H9 (cell line): ENCODE results near the gene P2RX2. TPM values are rescaled to one million over a fixed set of nuclear protein-coding genes. Genes with fewer than 3 reads are reported as not detected.

ENCODE experiments used
- DNase-seq: peaks from one replicate; pipeline ENCODE4 v3.0.0-alpha.2; 2017
- H2AFZ ChIP-seq: one replicate; pipeline ENCODE4 v1.6.1; 2013; ENCODE audit warnings: mild to moderate bottlenecking, low read length, control low read depth, moderate library complexity
- H2AK5ac ChIP-seq: 2 replicates; pipeline ENCODE4 v1.6.1; 2013; ENCODE audit warnings: low read length, control low read depth, mixed read lengths; ENCODE audit not compliant: insufficient read length
- H2BK120ac ChIP-seq: one replicate; pipeline ENCODE4 v1.6.1; 2013; ENCODE audit warnings: low read depth, mild to moderate bottlenecking, low read length, control low read depth, inconsistent platforms; ENCODE audit not compliant: poor library complexity, severe bottlenecking
- H2BK12ac ChIP-seq: 2 replicates; pipeline ENCODE4 v1.6.1; 2013; ENCODE audit warnings: low read length, control low read depth, mixed read lengths, low read depth; ENCODE audit not compliant: insufficient read length
- H2BK15ac ChIP-seq: 2 replicates; pipeline ENCODE4 v1.6.1; 2013; ENCODE audit warnings: low read depth, low read length, control low read depth
- H2BK20ac ChIP-seq: one replicate; pipeline ENCODE4 v1.6.1; 2013; ENCODE audit warnings: low read depth, mild to moderate bottlenecking, low read length, control low read depth, inconsistent platforms; ENCODE audit not compliant: poor library complexity, severe bottlenecking
- H2BK5ac ChIP-seq: 2 replicates; pipeline ENCODE4 v1.6.1; 2013; ENCODE audit warnings: low read length, control low read depth, mixed read lengths; ENCODE audit not compliant: insufficient read length
- H3K14ac ChIP-seq: 2 replicates; pipeline ENCODE4 v1.6.1; 2013; ENCODE audit warnings: low read length, control low read depth; ENCODE audit not compliant: insufficient read depth
- H3K18ac ChIP-seq: 2 replicates; pipeline ENCODE4 v1.6.1; 2013; ENCODE audit warnings: low read depth, mild to moderate bottlenecking, mixed read lengths, low read length, control low read depth; ENCODE audit not compliant: insufficient read length
- H3K23ac ChIP-seq: 2 replicates; pipeline ENCODE4 v1.6.1; 2013; ENCODE audit warnings: low read length, control low read depth, mixed read lengths, low read depth; ENCODE audit not compliant: insufficient read length
- H3K23me2 ChIP-seq: 2 replicates; pipeline ENCODE4 v1.6.1; 2013; ENCODE audit warnings: low read depth, mild to moderate bottlenecking, mixed read lengths, low read length, control low read depth; ENCODE audit not compliant: insufficient read length, poor library complexity, severe bottlenecking
- H3K27ac ChIP-seq: 2 replicates; pipeline ENCODE4 v1.5.1; 2013; ENCODE audit warnings: low read length, control low read depth, mixed read lengths, low read depth; ENCODE audit not compliant: insufficient read length
- H3K27me3 ChIP-seq: 2 replicates; pipeline ENCODE4 v1.6.1; 2013; ENCODE audit warnings: low read length, control low read depth, inconsistent platforms; ENCODE audit not compliant: insufficient read depth
- H3K4ac ChIP-seq: 2 replicates; pipeline ENCODE4 v1.6.1; 2013; ENCODE audit warnings: low read depth, mild to moderate bottlenecking, control low read depth, inconsistent platforms, low read length, moderate library complexity
- H3K4me1 ChIP-seq: 2 replicates; pipeline ENCODE4 v1.6.1; 2013; ENCODE audit warnings: low read length, control low read depth, inconsistent platforms; ENCODE audit not compliant: insufficient read depth
- H3K4me2 ChIP-seq: 2 replicates; pipeline ENCODE4 v1.6.1; 2013; ENCODE audit warnings: low read length, control low read depth, mixed read lengths; ENCODE audit not compliant: insufficient read length, insufficient read depth
- H3K56ac ChIP-seq: 2 replicates; pipeline ENCODE4 v1.6.1; 2013; ENCODE audit warnings: low read depth, mild to moderate bottlenecking, mixed read lengths, low read length, control low read depth; ENCODE audit not compliant: insufficient read length
- H3K79me1 ChIP-seq: 2 replicates; pipeline ENCODE4 v1.6.1; 2013; ENCODE audit warnings: low read depth, mild to moderate bottlenecking, moderate library complexity, low read length, control low read depth, inconsistent platforms; ENCODE audit not compliant: insufficient read depth, poor library complexity, severe bottlenecking
- H3K79me2 ChIP-seq: 2 replicates; pipeline ENCODE4 v1.6.1; 2013; ENCODE audit warnings: low read length, control low read depth, inconsistent platforms; ENCODE audit not compliant: insufficient read depth
- H3K9ac ChIP-seq: 2 replicates; pipeline ENCODE4 v1.6.1; 2013; ENCODE audit warnings: low read length, control low read depth, mixed read lengths; ENCODE audit not compliant: insufficient read length; ENCODE audit errors: extremely low read depth
- H3K9me3 ChIP-seq: one replicate; pipeline ENCODE4 v1.6.1; 2013; ENCODE audit warnings: low read depth, low read length, inconsistent platforms; ENCODE audit not compliant: control insufficient read depth
- H3T11ph ChIP-seq: one replicate; pipeline ENCODE4 v1.6.1; 2013; ENCODE audit warnings: mild to moderate bottlenecking, low read length, control low read depth, inconsistent platforms
- H4K20me1 ChIP-seq: one replicate; pipeline ENCODE4 v1.6.1; 2013; ENCODE audit not compliant: control insufficient read depth, insufficient read length, insufficient read depth
- H4K5ac ChIP-seq: 2 replicates; pipeline ENCODE4 v1.6.1; 2013; ENCODE audit warnings: low read depth, mild to moderate bottlenecking, mixed read lengths, low read length, control low read depth; ENCODE audit not compliant: insufficient read length
- H4K8ac ChIP-seq: replicated peaks from 2 replicates; pipeline ENCODE4 v1.6.1; 2013; ENCODE audit warnings: low read length, control low read depth, mixed read lengths, low read depth; ENCODE audit not compliant: insufficient read length
- H4K91ac ChIP-seq: 2 replicates; pipeline ENCODE4 v1.6.1; 2013; ENCODE audit warnings: low read depth, mild to moderate bottlenecking, moderate library complexity, mixed read lengths, low read length, control low read depth; ENCODE audit not compliant: insufficient read length
- H3K27ac Mint-ChIP-seq, 3 experiments: 2 replicates in 2 of 3; 3 replicates in 1 of 3; pipeline ENCODE4 v1.8.0; 2020 to 2021; ENCODE audit warnings: mixed read lengths in 3 of 3, mild to moderate bottlenecking in 1 of 3, moderate library complexity in 1 of 3
- H3K27me3 Mint-ChIP-seq: 2 replicates; pipeline ENCODE4 v1.8.0; 2021; ENCODE audit warnings: low read depth, mild to moderate bottlenecking, moderate library complexity, mixed read lengths
- H3K36me3 Mint-ChIP-seq, 3 experiments: 2 replicates in 2 of 3; 3 replicates in 1 of 3; pipeline ENCODE4 v1.8.0; 2020 to 2021; ENCODE audit warnings: low read depth in 3 of 3, mixed read lengths in 3 of 3; ENCODE audit not compliant: insufficient read depth in 1 of 3
- H3K4me1 Mint-ChIP-seq, 2 experiments: 2 replicates each; pipeline ENCODE4 v1.8.0; 2020; ENCODE audit warnings: mixed read lengths in 2 of 2
- H3K4me3 Mint-ChIP-seq, 2 experiments: 2 replicates in 1 of 2; 3 replicates in 1 of 2; pipeline ENCODE4 v1.8.0; 2020 to 2021; ENCODE audit warnings: mild to moderate bottlenecking in 2 of 2, mixed read lengths in 2 of 2, moderate library complexity in 1 of 2
- H3K9me3 Mint-ChIP-seq, 2 experiments: 2 replicates in 1 of 2; 3 replicates in 1 of 2; pipeline ENCODE4 v1.8.0; 2020; ENCODE audit warnings: mild to moderate bottlenecking in 2 of 2, mixed read lengths in 2 of 2, moderate library complexity in 1 of 2
- whole genome bisulfite sequencing: extraction: QIAGEN DNeasy Blood & Tissue Kit; methylation state at CpG from one replicate; pipeline ENCODE4 v1.1.7; 2013; ENCODE audit warnings: missing lambda C conversion rate, low lambda C conversion rate, mixed read lengths; ENCODE audit not compliant: insufficient read length; ENCODE audit errors: extremely low coverage; 5-methylcytosine and 5-hydroxymethylcytosine counted together
- total RNA-seq: library from RNA; stranded (reverse); gene quantifications from 2 replicates; pipeline ENCODE4 v1.2.1, GENCODE V29; 2021
- TF ChIP-seq, protein P1 (sequence below): fragments of 200-600 bp; sonication (generic); conservative IDR thresholded peaks from 3 replicates; pipeline ENCODE4 v1.8.0; 2021; ENCODE audit warnings: antibody characterized with exemption, mild to moderate bottlenecking

Gene P2RX2
- total RNA-seq, 1 experiment from 2014 or later = 1.8 TPM

DNA sequence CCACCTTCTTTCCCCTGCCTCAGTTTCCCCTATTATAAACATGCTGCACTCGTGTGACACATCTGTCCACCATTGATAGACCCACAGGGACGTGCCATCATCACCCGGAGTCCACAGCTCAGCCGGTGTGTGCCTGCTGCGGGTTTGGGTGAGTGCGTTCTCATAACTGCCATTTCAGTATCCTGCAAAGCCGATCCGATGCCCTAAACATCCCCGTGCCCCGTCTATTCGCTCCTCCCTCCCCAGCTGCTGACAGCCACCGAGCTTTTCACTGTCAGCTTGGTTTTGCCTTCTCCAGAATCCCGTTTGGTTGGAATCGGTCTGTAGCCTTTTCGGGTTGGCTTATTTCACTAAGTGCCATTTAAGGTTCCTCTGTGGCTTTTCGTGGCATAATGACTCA, 12.1 kb upstream of the P2RX2 start:
- Histone ChIP-seq H2BK12ac (no peak overlapping the region), H4K5ac (no peak overlapping the region), H3K4me1 (no peaks in the 10 kb centered on the region), H3K79me2 (no peaks in the 10 kb centered on the region), H3K14ac (no peak overlapping the region), H3K18ac (no peak overlapping the region), H3T11ph (no peak overlapping the region), H2BK120ac (no peak overlapping the region), H3K4me2 (no peak overlapping the region), H2BK15ac (no peak overlapping the region), H4K20me1 (no peaks in the 10 kb centered on the region), H3K27ac (no peak overlapping the region), H4K8ac (no peak overlapping the region), H2BK20ac (no peak overlapping the region), H3K27me3 (peaks cover 16% of the 10 kb centered on the region), H3K56ac (no peak overlapping the region), H3K9me3 (peaks cover 4% of the 10 kb centered on the region), H3K23ac (no peak overlapping the region), H2AFZ (no peak overlapping the region), H3K23me2 (no peaks in the 10 kb centered on the region), H3K9ac (no peak overlapping the region), H2AK5ac (no peak overlapping the region), H3K79me1 (no peaks in the 10 kb centered on the region), H2BK5ac (no peak overlapping the region), H4K91ac (no peak overlapping the region), H3K4ac (no peak overlapping the region)
- Mint-ChIP-seq H3K27me3 (peaks cover 95% of the 10 kb centered on the region), H3K9me3 (peaks cover 7 to 10% of the 10 kb centered on the region in 2 experiments), H3K36me3 (peaks cover 0 to 3% (median 3%) of the 10 kb centered on the region in 3 experiments; a peak in 3 of 7 replicates), H3K4me1 (peaks cover 9 to 11% of the 10 kb centered on the region in 2 experiments), H3K4me3 (no peak overlapping the region), H3K27ac (no peak overlapping the region)
- TF ChIP-seq, protein P1, sequence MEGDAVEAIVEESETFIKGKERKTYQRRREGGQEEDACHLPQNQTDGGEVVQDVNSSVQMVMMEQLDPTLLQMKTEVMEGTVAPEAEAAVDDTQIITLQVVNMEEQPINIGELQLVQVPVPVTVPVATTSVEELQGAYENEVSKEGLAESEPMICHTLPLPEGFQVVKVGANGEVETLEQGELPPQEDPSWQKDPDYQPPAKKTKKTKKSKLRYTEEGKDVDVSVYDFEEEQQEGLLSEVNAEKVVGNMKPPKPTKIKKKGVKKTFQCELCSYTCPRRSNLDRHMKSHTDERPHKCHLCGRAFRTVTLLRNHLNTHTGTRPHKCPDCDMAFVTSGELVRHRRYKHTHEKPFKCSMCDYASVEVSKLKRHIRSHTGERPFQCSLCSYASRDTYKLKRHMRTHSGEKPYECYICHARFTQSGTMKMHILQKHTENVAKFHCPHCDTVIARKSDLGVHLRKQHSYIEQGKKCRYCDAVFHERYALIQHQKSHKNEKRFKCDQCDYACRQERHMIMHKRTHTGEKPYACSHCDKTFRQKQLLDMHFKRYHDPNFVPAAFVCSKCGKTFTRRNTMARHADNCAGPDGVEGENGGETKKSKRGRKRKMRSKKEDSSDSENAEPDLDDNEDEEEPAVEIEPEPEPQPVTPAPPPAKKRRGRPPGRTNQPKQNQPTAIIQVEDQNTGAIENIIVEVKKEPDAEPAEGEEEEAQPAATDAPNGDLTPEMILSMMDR = no peak
- no peak for DNase-seq
- WGBS = no CpG with 5 or more reads among the region's 16 CpGs
